Hippocampal formation (tissue), 2 donors: ENCODE data around the gene OBSCN.
"Not testable (repeated sequence)": the region's sequence is repeated elsewhere in the genome, so short reads cannot be mapped to it uniquely, and the experiment has no call there.

Source experiments
- DNase-seq, 2 donors: peaks; one replicate each; lab custom pipeline; 2025; lab: John Stamatoyannopoulos, UW

OBSCN gene

GRCh38 chr1:228228601-228229074, 20.8 kb downstream of the OBSCN start:
- DNase-seq = no peak

- DNase-seq = no peak
Observed at GRCh38 chr1:228231189-228231588, 23.3 kb downstream of the OBSCN start.

GRCh38 chr1:228233136-228233535, 25.3 kb downstream of the OBSCN start:
- DNase-seq = no peak

- DNase-seq = no peak
Observed at GRCh38 chr1:228234921-228235320, 27.1 kb downstream of the OBSCN start.

- DNase-seq = no peak
Observed at GRCh38 chr1:228236744-228237143, 28.9 kb downstream of the OBSCN start.

- no peak for DNase-seq
Observed at GRCh38 chr1:228238007-228238406, 30.2 kb downstream of the OBSCN start.

- DNase-seq = no peak
Observed at GRCh38 chr1:228238461-228238860, 30.6 kb downstream of the OBSCN start.

- DNase-seq = no peak
Observed at GRCh38 chr1:228240411-228241240, 32.8 kb downstream of the OBSCN start.

GRCh38 chr1:228241259-228241658, 33.4 kb downstream of the OBSCN start:
- no peak for DNase-seq

GRCh38 chr1:228242409-228242808, 34.6 kb downstream of the OBSCN start:
- DNase-seq = no peak

GRCh38 chr1:228243093-228243492, 35.2 kb downstream of the OBSCN start:
- no peak for DNase-seq

GRCh38 chr1:228243989-228244388, 36.1 kb downstream of the OBSCN start:
- DNase-seq = not testable (repeated sequence)

GRCh38 chr1:228245111-228245510, 37.3 kb downstream of the OBSCN start:
- DNase-seq = no peak

- DNase-seq = no peak
Observed at GRCh38 chr1:228246216-228246900, 38.5 kb downstream of the OBSCN start.

GRCh38 chr1:228249513-228250305, 41.9 kb downstream of the OBSCN start:
- no peak for DNase-seq

- DNase-seq = not testable (repeated sequence)
Observed at GRCh38 chr1:228252476-228252875, 44.6 kb downstream of the OBSCN start.

GRCh38 chr1:228256626-228257375, 49.0 kb downstream of the OBSCN start:
- no peak for DNase-seq

GRCh38 chr1:228258486-228258885, 50.6 kb downstream of the OBSCN start:
- no peak for DNase-seq

- DNase-seq = no peak
Observed at GRCh38 chr1:228259368-228259894, 51.6 kb downstream of the OBSCN start.

- no peak for DNase-seq
Observed at GRCh38 chr1:228259951-228260350, 52.1 kb downstream of the OBSCN start.

GRCh38 chr1:228261706-228262105, 53.9 kb downstream of the OBSCN start:
- DNase-seq = no peak
